ENCODE data around the gene AKIRIN1. TPM values are rescaled to one million over a fixed set of nuclear protein-coding genes. Genes with fewer than 3 reads are reported as not detected.

AKIRIN1 gene, protein sequence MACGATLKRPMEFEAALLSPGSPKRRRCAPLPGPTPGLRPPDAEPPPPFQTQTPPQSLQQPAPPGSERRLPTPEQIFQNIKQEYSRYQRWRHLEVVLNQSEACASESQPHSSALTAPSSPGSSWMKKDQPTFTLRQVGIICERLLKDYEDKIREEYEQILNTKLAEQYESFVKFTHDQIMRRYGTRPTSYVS
- total RNA-seq (10 to 100 TPM; 43.4 to 47.5 TPM), polyA plus RNA-seq (ENCODE audit: insufficient read length in 6 of 6) (10 to 100 TPM; 59.3 to 79.5 (median 67.9) TPM)
- long read RNA-seq, donor 1, transcript AKIRIN1-202 (5 exons, 2,741 nt), result major isoform, 25 of 45 reads
- long read RNA-seq, donor 1, partial matches to known transcripts, result 18 of 45 reads
- long read RNA-seq, donor 1, other reads (novel, unspliced or antisense), result 0 of 45 reads
- long read RNA-seq, donor 2, transcript AKIRIN1-202 (5 exons, 2,741 nt), result major isoform, 29 of 50 reads
- long read RNA-seq, donor 2, partial matches to known transcripts, result 20 of 50 reads
- long read RNA-seq, donor 2, other reads (novel, unspliced or antisense), result 0 of 50 reads
- long read RNA-seq, donor 3, transcript AKIRIN1-202 (5 exons, 2,741 nt), result major isoform, 18 of 18 reads
- long read RNA-seq, donor 3, partial matches to known transcripts, result 0 of 18 reads
- long read RNA-seq, donor 3, other reads (novel, unspliced or antisense), result 0 of 18 reads
- long read RNA-seq, donor 4, transcript AKIRIN1-202 (5 exons, 2,741 nt), result major isoform, 25 of 33 reads
- long read RNA-seq, donor 4, partial matches to known transcripts, result 5 of 33 reads
- long read RNA-seq, donor 4, other reads (novel, unspliced or antisense), result 3 of 33 reads
- long read RNA-seq, donor 5, transcript AKIRIN1-202 (5 exons, 2,741 nt), result major isoform, 27 of 39 reads
- long read RNA-seq, donor 5, partial matches to known transcripts, result 11 of 39 reads
- long read RNA-seq, donor 5, other reads (novel, unspliced or antisense), result 0 of 39 reads
- long read RNA-seq, donor 6, transcript AKIRIN1-202 (5 exons, 2,741 nt), result major isoform, 24 of 24 reads
- long read RNA-seq, donor 6, partial matches to known transcripts, result 0 of 24 reads
- long read RNA-seq, donor 6, other reads (novel, unspliced or antisense), result 0 of 24 reads
- long read RNA-seq, donor 7, transcript AKIRIN1-202 (5 exons, 2,741 nt), result major isoform, 12 of 12 reads
- long read RNA-seq, donor 7, partial matches to known transcripts, result 0 of 12 reads
- long read RNA-seq, donor 7, other reads (novel, unspliced or antisense), result 0 of 12 reads
- long read RNA-seq, donor 8, transcript AKIRIN1-202 (5 exons, 2,741 nt), result major isoform, 18 of 18 reads
- long read RNA-seq, donor 8, partial matches to known transcripts, result 0 of 18 reads
- long read RNA-seq, donor 8, other reads (novel, unspliced or antisense), result 0 of 18 reads
- long read RNA-seq, donor 9, result 0 reads
- long read RNA-seq, donor 10, transcript AKIRIN1-202 (5 exons, 2,741 nt), result major isoform, 21 of 23 reads
- long read RNA-seq, donor 10, partial matches to known transcripts, result 0 of 23 reads
- long read RNA-seq, donor 10, other reads (novel, unspliced or antisense), result 2 of 23 reads
- long read RNA-seq, donor 11, transcript AKIRIN1-202 (5 exons, 2,741 nt), result major isoform, 30 of 43 reads
- long read RNA-seq, donor 11, partial matches to known transcripts, result 12 of 43 reads
- long read RNA-seq, donor 11, other reads (novel, unspliced or antisense), result 0 of 43 reads
- long read RNA-seq, donor 12, transcript AKIRIN1-202 (5 exons, 2,741 nt), result major isoform, 14 of 14 reads
- long read RNA-seq, donor 12, partial matches to known transcripts, result 0 of 14 reads
- long read RNA-seq, donor 12, other reads (novel, unspliced or antisense), result 0 of 14 reads

DNA sequence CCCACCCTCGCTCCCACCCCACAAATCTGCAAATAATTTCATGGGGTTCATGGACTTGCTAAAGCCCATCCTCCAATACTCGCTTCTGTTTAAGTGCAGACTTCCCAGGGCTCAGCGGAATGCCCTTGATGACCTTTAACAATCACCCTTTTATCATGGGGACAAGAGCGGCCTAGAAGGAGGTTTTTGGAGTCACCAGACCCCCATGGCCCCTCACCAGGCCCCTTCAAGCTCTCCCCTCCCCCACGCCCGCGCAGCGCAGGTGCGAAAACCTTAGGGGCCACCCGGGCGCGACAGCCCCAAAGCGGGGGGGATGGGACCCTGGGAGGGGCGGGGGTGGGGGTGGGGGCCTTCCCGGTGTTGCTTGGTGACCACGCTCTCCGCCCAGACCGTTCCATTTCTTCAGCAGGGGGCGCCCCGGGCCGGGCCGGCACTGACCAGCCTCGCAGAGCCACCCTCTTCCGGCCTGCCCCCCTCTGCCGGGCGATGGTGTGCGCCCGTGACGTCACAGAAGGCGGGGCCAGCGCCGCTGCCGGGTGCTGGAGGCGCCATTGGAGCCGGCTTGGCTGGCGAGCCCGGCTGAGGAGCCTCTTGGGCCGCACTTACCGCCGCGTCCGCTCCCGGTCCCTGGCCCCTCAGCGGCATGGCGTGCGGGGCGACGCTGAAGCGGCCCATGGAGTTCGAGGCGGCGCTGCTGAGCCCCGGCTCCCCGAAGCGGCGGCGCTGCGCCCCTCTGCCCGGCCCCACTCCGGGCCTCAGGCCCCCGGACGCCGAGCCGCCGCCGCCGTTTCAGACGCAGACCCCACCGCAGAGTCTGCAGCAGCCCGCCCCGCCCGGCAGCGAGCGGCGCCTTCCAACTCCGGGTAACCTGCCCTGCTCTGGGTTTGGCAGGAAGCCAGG, at the start of gene AKIRIN1:
Gene AKIRIN1, plus strand, starts transcription at position 539 of the 900 bp plus-strand sequence. Its CDS starts 105 bp downstream, at position 644.
- ATAC-seq (peak; percentile 98), DNase-seq (peak; percentile 95 to 100 (median 98))
- Histone ChIP-seq H3K9me3 (no peaks in the 10 kb centered on the region), H3K36me3 (peaks cover 0 to 26% of the 10 kb centered on the region in 2 donors), H3K4me3 (peak within 1 kb of the TSS; percentile 92), H3K27me3 (no peaks in the 10 kb centered on the region), H3K27ac (peak within 1 kb of the TSS; percentile 80 to 88), H3K4me1 (peaks cover 13 to 44% of the 10 kb centered on the region in 2 donors)
- TF ChIP-seq, protein P1, sequence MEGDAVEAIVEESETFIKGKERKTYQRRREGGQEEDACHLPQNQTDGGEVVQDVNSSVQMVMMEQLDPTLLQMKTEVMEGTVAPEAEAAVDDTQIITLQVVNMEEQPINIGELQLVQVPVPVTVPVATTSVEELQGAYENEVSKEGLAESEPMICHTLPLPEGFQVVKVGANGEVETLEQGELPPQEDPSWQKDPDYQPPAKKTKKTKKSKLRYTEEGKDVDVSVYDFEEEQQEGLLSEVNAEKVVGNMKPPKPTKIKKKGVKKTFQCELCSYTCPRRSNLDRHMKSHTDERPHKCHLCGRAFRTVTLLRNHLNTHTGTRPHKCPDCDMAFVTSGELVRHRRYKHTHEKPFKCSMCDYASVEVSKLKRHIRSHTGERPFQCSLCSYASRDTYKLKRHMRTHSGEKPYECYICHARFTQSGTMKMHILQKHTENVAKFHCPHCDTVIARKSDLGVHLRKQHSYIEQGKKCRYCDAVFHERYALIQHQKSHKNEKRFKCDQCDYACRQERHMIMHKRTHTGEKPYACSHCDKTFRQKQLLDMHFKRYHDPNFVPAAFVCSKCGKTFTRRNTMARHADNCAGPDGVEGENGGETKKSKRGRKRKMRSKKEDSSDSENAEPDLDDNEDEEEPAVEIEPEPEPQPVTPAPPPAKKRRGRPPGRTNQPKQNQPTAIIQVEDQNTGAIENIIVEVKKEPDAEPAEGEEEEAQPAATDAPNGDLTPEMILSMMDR (IDR thresholded peaks at IDR 0.05), result peak in 1 of 2 donors; percentile 41
- intact Hi-C loops (cut with DNase I), result no loop called here

DNA sequence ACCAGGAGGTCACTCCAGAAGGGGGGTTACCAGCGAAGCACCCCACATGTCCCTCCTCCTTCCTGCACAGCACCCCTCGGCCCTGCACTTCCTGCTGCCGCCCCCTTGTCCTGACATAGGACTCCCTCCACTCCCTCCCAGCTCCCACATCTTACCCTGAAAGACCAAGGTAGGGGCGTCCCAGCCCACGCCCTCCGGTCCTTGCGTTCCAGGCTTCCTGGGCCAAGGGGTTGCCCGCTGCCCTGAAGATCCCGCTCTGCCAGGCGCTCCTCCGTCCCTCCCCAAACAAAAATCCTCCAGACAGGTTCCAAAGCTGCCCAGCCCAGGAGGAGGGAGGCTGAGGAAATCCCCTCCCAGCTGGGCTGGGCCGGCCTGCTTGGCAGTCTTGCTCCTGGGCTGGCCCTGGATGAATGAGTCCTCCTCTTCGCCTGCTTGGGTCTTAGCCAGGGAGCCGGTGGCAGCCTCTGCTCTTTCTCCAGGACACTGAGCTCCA, 49.5 kb upstream of the AKIRIN1 start, which contains the start of gene RHBDL2:
Gene RHBDL2, minus strand, starts transcription at position 304 of the 493 bp plus-strand sequence. CDS start 22,618 bp downstream, outside the sequence.
- ATAC-seq (peak; percentile 99), DNase-seq (peak; percentile 16 to 88 (median 66))
- H3K4me3 ChIP-seq, result peak within 1 kb of the TSS; percentile 40 to 42
- no peaks in the 10 kb centered on the region for H3K27me3 ChIP-seq
- TF ChIP-seq, protein P1 (IDR thresholded peaks at IDR 0.05), result no peak
- H3K27ac ChIP-seq, result no peak within 1 kb of the TSS
- no peaks in the 10 kb centered on the region for H3K9me3 ChIP-seq
- no peaks in the 10 kb centered on the region for H3K36me3 ChIP-seq
- intact Hi-C loops (cut with DNase I), result no loop called here
- H3K4me1 ChIP-seq, result no peaks in the 10 kb centered on the region

DNA sequence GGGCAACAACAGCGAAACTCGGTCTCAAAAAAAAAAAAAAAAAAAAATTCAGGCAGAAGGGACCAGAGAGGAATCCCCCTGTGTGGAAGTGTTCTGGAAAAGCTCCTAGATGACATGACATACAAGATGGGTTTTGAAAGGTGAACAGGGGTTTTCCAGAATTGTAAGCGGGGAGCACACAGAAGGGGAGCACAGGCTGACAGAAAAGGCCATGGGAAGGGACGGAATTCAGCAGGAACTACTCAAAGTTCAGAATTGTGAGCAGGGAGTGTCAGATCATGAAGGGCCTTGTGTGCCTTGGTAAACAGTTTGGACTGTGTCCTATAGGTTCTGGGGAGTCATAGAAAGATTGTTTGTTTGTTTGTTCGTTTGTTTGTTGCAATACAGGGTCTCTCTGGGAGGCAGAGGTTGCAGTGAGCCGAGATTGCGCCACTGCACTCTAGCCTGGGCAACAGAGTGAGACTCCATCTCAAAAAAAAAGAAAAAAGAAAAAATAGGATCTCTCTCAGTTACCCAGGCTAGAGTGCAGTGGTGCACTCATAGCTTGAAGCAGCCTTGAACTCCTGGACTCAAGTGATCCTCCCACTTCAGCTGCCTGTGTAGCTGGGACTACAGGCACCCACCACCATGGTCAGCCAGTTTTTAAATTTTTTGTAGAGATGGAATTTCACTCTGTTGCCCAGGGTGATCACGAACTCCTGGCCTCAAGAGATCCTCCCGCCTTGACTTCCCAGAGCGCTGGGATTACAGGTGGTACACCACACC, 48.2 kb upstream of the AKIRIN1 start:
- no peaks in the 10 kb centered on the region for H3K4me1 ChIP-seq
- peaks cover 0 to 2% of the 10 kb centered on the region in 2 donors for H3K9me3 ChIP-seq
- H3K36me3 ChIP-seq, result no peaks in the 10 kb centered on the region
- H3K4me3 ChIP-seq, result no peak overlapping the region
- TF ChIP-seq, protein P1 (IDR thresholded peaks at IDR 0.05), result no peak
- no peaks in the 10 kb centered on the region for H3K27me3 ChIP-seq
- intact Hi-C loops (cut with DNase I), result no loop called here
- ATAC-seq (no peak), DNase-seq (no peak)
- no peak overlapping the region for H3K27ac ChIP-seq
